GM19372 (cell line): ENCODE data around the gene USP43.
"Not testable (repeated sequence)": the region's sequence is repeated elsewhere in the genome, so short reads cannot be mapped to it uniquely, and the experiment has no call there.

Experiments used
- ATAC-seq: cut with Tn5 transposase; IDR thresholded peaks from one replicate; pipeline ENCODE4 v1.9.1; 2021; ENCODE audit warnings: mild to moderate bottlenecking, low read depth, moderate library complexity; ENCODE audit not compliant: unreplicated experiment

USP43 gene

GRCh38 chr17:9661027-9661426, 15.7 kb downstream of the USP43 start:
- ATAC-seq, result no peak

DNA sequence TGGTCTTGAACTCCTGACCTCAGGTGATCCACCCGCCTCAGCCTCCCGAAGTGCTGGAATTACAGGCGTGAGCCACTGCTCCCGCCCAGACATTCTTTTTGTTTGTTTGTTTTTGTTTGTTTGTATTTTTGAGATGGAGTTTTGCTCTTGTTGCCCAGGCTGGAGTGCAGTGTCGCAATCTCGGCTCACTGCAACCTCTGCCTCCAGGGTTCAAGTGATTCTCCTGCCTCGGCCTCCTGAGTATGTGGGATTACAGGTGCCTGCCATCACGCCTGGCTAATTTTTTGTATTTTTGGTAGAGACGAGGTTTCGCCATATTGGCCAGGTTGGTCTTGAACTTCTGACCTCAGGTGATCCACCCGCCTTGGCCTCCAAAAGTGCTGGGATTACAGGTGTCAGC, 18.2 kb downstream of the USP43 start:
- ATAC-seq, result not testable (repeated sequence)

DNA sequence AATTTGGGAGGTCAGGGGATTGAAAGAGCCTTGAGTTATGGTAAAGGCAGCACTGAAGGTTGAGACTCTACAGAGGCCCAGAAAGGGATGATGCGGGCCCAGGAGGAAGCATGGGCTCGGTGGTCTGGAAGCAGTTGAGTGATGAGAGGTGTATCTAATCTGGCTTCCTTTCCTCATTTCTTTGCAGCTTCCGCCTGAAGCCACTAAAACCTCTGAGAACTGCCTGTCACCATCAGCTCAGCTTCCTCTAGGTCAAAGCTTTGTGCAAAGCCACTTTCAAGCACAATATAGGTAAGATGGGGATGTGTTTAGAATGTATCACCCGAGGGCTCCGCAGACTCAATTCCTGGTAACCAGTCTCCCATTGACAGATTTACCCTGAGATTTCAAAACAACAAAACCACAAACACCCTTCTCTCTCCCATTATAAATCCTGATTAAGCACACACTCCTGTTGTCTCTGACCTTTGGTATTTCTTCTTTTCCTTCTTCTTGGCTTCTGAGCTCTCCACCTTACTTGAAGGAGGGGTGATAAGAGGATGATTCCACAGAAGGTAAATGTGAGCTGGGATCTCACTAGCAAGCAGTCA, 21.2 kb downstream of the USP43 start:
- no peak for ATAC-seq

- ATAC-seq, result no peak
Measured at GRCh38 chr17:9668517-9668916, 23.2 kb downstream of the USP43 start.

- ATAC-seq, result no peak
Measured at GRCh38 chr17:9669551-9670008, 24.3 kb downstream of the USP43 start.

DNA sequence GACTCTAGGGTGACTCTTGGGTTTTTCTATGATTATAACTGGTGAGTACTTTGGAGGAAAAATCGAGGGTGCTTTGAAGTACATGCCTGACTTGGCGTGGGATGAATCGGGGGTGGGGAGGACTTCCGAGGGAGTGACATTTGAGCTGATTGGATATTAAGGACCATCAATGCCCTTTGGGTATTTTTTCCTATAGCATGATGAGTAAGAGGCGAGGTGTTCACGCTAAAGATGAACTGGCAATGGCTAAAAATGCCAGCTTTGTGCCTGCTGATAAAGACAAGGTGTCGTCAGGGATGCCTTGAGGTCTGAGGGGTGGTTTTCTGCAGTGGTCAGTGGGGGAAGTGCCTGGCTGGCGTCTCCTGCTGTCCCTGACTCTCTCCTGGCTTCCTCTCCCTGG, 25.3 kb downstream of the USP43 start:
- ATAC-seq, result no peak

GRCh38 chr17:9671559-9671958, 26.2 kb downstream of the USP43 start:
- ATAC-seq, result no peak

- no peak for ATAC-seq
Measured at GRCh38 chr17:9672266-9672665, 26.9 kb downstream of the USP43 start.

DNA sequence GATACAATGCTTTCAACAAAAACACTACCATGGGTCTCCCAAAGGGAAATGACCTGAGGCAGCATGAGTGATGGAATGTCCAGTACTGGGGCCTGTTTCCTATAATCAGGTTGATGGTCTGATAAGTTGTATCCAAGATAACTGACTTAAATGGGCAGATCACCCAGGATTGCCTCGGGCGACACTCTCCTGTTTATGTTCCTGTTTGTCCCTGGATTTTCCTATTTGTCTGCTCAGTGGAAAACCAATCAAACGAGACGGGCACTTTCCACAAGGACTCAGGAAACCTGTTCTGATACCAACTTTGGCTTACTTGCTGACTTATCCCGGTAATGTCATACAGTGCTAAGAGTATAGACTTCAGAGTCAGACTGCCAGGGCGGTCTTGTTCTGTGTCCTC, 27.4 kb downstream of the USP43 start:
- ATAC-seq, result no peak

GRCh38 chr17:9676084-9676483, 30.8 kb downstream of the USP43 start:
- ATAC-seq, result no peak

- ATAC-seq, result no peak
Measured at GRCh38 chr17:9676820-9677310, 31.5 kb downstream of the USP43 start.

GRCh38 chr17:9677411-9677810, 32.1 kb downstream of the USP43 start:
- ATAC-seq, result no peak

GRCh38 chr17:9677896-9678295, 32.6 kb downstream of the USP43 start:
- no peak for ATAC-seq

DNA sequence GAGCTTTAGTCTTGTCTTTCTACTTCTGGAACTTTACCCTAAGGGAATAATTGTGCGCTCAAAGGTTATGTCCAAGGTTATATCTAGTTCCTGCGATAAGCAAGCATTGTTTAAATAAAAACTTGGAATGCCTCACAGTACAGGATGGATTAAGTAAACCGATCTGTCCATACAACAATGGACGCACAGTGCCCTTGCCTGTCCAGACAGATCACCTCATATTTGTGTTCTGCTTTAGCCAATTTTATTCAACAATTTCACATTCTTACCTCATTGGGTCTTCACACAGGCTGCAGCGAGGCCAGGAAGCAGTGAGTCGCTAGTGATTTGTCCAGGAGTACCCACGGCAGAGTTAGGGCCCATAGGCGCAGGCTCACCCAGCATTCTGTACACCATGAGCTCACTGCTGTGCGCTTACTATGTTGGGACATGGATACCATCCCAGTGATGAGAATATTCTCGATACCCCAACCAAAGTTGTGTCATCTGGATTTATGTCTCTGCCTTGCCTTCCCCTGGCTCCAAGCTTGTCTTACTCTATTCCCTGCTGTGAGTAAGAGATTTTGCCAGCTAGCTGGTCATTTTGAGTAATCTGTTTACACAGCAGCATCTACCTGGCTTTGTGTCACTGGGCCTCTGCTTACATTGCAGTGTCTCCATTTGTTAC, 39.8 kb downstream of the USP43 start:
- no peak for ATAC-seq

DNA sequence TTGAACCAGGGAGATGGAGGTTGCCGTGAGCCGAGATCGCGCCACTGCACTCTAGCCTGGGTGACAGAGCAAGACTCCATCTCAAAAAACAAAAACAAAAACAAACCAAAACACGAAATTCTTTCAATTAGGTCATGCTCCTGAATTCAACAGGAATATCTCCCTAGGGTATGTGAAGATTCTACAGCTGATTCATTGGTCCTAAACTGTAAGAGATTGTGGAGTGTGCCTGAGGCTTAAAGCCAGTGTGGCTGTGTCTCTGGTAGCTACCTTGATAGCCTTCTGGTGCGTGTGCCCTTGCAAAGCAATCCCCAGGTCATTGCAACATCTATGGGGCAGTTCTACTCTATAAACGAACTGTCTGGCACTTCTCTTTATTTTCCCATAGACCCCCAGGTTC, 48.4 kb downstream of the USP43 start:
- no peak for ATAC-seq

- ATAC-seq, result no peak
Measured at GRCh38 chr17:9696279-9697044, 51.1 kb downstream of the USP43 start.

DNA sequence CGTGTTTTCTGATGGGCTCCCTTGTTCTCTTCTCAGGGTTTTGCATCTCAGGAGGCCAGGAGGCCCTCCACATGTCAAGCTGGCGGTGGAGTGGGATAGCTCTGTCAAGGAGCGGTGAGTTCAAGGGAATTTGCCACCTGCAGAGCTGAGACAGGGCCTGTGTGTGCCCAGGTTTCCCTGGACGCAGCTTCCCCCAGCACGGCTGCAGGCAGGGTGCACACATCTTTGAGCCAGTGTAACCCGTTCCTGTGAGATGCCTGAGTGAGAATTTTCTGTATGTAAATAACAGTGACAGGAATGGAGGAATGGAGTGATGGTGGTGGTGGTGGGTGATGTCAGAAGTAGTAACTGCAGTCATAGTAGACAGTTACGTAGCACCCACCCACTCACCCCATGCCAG, 54.8 kb downstream of the USP43 start:
- ATAC-seq, result no peak

- ATAC-seq, result no peak
Measured at GRCh38 chr17:9700754-9701476, 55.6 kb downstream of the USP43 start.

DNA sequence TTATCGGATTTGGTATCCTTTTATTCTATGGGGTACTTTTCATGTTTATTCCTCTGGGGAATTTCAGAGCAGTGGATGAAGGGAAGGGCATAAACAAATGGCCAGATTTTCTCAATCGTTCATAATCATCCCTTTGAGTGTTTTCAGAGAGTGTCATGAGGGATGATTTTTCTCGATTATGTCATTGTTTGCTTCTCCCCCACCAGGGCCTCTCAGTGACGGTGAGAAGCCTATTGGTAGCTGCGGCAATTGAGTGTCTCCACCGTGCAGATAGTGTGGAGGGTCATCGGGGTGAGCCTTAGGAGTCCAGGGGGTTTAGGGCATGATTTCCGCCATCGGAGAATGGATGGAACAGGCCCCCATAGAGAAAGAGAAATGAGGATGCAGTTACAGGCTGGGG, 57.2 kb downstream of the USP43 start:
- no peak for ATAC-seq

- no peak for ATAC-seq
Measured at GRCh38 chr17:9702914-9703780, 57.8 kb downstream of the USP43 start.
